ENCODE data around the gene CCBE1. TPM values are rescaled to one million over a fixed set of nuclear protein-coding genes. Genes with fewer than 3 reads are reported as not detected.

The CCBE1 gene
- total RNA-seq, 2 experiments from 2014 or later = not detected

- Mint-ChIP-seq H3K9me3 (no peaks in the 10 kb centered on the region), H3K36me3 (ENCODE audit: low read depth) (no peaks in the 10 kb centered on the region), H3K4me1 (ENCODE audit: low read depth) (no peaks in the 10 kb centered on the region), H3K27me3 (ENCODE audit: low read depth) (peaks cover 3% of the 10 kb centered on the region), H3K27ac (no peak overlapping the region), H3K4me3 (no peak overlapping the region)
- intact Hi-C loops (cut with micrococcal nuclease) = loop anchor here (10.0 kb wide), 1 partner anchor 531 kb away; no protein-coding TSS in a partner anchor
- DNase-seq = no peak
- CTCF ChIA-PET = interaction anchor here (0.6 kb wide), 1 partner anchor 220 kb away, joined by 3 read pairs; no protein-coding TSS in a partner anchor
Measured at GRCh38 chr18:59453468-59453961, 243.7 kb downstream of the CCBE1 start.

DNA sequence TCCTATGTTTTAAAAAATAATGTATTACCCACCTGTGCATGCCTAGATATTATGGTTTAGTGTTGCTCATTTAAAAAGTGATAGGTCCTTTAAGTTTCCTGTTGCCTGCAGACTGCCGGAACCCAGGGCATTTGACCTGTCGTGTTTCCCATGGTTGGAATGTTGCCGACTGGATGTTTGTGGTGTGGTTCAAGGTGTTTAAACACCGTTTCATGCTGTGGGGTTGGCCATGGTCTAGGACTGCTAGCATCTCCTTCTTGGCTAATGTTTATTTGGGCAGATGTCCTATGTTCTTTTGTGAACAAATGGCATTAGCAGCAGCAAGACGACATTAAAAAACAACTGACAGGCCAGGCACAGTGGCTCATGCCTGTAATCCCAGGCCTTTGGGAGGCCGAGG lies 245.3 kb downstream of the CCBE1 start:
- H3K4me3 Mint-ChIP-seq = no peak overlapping the region
- peaks cover 1% of the 10 kb centered on the region for H3K9me3 Mint-ChIP-seq
- H3K4me1 Mint-ChIP-seq (ENCODE audit: low read depth) = no peaks in the 10 kb centered on the region
- H3K27ac Mint-ChIP-seq = no peak overlapping the region
- intact Hi-C loops (cut with micrococcal nuclease) = loop anchor here (10.0 kb wide), 1 partner anchor 533 kb away; no protein-coding TSS in a partner anchor
- DNase-seq = no peak
- no peaks in the 10 kb centered on the region for H3K36me3 Mint-ChIP-seq (ENCODE audit: low read depth)
- CTCF ChIA-PET = no interaction called here
- no peaks in the 10 kb centered on the region for H3K27me3 Mint-ChIP-seq (ENCODE audit: low read depth)

- peaks cover 1% of the 10 kb centered on the region for H3K9me3 Mint-ChIP-seq
- CTCF ChIA-PET = no interaction called here
Measured at GRCh38 chr18:59451073-59451472, 246.2 kb downstream of the CCBE1 start.

GRCh38 chr18:59448546-59448945 lies 248.7 kb downstream of the CCBE1 start:
- no peaks in the 10 kb centered on the region for H3K36me3 Mint-ChIP-seq (ENCODE audit: low read depth)
- H3K27me3 Mint-ChIP-seq (ENCODE audit: low read depth) = peaks cover 3% of the 10 kb centered on the region
- CTCF ChIA-PET = interaction anchor here (3.1 kb wide), 1 partner anchor 11 kb away, joined by 16 read pairs; no protein-coding TSS in a partner anchor
- H3K27ac Mint-ChIP-seq = no peak overlapping the region
- DNase-seq = no peak
- intact Hi-C loops (cut with micrococcal nuclease) = no loop called here
- peaks cover 1% of the 10 kb centered on the region for H3K9me3 Mint-ChIP-seq
- no peak overlapping the region for H3K4me3 Mint-ChIP-seq
- no peaks in the 10 kb centered on the region for H3K4me1 Mint-ChIP-seq (ENCODE audit: low read depth)

More at GRCh38 chr18:59451073-59451472, 246.2 kb downstream of the CCBE1 start:
- no peak overlapping the region for H3K27ac Mint-ChIP-seq
- H3K27me3 Mint-ChIP-seq (ENCODE audit: low read depth) = no peaks in the 10 kb centered on the region
- intact Hi-C loops (cut with micrococcal nuclease) = loop anchor here (10.0 kb wide), 1 partner anchor 534 kb away; no protein-coding TSS in a partner anchor
- no peaks in the 10 kb centered on the region for H3K4me1 Mint-ChIP-seq (ENCODE audit: low read depth)
- H3K36me3 Mint-ChIP-seq (ENCODE audit: low read depth) = no peaks in the 10 kb centered on the region
- H3K4me3 Mint-ChIP-seq = no peak overlapping the region
- DNase-seq = no peak

DNA sequence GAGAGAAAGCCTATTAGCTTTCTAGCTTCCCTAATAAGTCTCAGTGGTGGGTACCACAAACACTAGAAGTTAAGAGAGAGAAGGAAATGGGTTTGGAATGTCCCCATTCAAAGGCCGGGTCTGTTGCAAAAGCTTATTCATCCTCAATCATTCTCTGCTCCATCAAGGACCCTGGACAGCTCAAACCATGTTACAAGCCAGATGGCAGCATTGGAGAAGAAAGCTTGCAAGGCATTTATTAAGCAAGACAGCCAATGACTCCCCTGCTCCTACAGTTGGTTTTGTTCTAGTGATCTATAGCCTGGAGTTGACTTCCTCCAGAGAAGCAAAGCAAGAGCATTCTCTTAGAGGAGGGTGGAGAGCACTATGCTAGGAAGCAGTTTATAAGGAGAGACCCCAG lies 251.2 kb downstream of the CCBE1 start:
- Mint-ChIP-seq H3K27ac (no peak overlapping the region), H3K9me3 (peaks cover 1% of the 10 kb centered on the region), H3K4me3 (no peak overlapping the region), H3K36me3 (ENCODE audit: low read depth) (no peaks in the 10 kb centered on the region), H3K4me1 (ENCODE audit: low read depth) (no peaks in the 10 kb centered on the region), H3K27me3 (ENCODE audit: low read depth) (peaks cover 3% of the 10 kb centered on the region)
- DNase-seq = no peak
- CTCF ChIA-PET = interaction anchor here (3.1 kb wide), 1 partner anchor 13 kb away, joined by 16 read pairs; no protein-coding TSS in a partner anchor
- intact Hi-C loops (cut with micrococcal nuclease) = no loop called here

DNA sequence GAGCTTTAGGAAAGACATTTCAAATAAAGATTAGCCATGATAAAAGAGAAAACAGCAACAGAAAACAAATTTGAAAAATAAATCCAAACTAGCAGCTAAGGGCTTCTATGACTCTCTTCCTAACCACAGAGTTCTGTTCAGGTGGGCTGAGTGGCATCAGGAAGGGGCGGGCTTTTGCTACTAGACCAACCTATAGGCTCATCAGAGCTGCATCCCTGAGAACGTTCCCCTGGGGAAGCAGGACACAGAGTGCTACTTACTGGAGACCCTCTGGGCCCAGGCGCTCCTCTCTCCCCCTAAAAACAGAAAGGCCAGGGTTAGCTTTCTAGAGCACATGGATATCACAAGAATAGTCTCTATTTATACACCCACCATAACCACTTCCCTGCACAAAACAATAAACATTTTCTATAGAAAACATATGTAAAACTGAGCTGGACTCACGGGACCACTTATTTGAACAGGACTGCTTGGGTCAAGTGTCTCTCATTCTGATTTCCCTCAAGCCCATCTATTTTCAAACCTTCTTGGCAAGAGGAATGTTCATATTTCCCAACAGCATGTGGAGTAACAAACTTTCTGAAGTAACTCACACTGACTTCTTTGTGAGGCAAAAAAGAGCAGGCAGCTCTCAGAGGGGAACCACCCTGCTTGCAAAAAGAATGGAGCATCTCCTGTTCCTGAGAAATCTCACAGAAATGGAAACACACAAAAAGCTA lies 259.2 kb downstream of the CCBE1 start:
- no peaks in the 10 kb centered on the region for H3K27me3 Mint-ChIP-seq (ENCODE audit: low read depth)
- no peaks in the 10 kb centered on the region for H3K4me1 Mint-ChIP-seq (ENCODE audit: low read depth)
- H3K27ac Mint-ChIP-seq = no peak overlapping the region
- CTCF ChIA-PET = interaction anchor here (1.5 kb wide), 1 partner anchor 35 kb away, joined by 3 read pairs; no protein-coding TSS in a partner anchor
- intact Hi-C loops (cut with micrococcal nuclease) = no loop called here
- H3K36me3 Mint-ChIP-seq (ENCODE audit: low read depth) = no peaks in the 10 kb centered on the region
- no peak for DNase-seq
- H3K4me3 Mint-ChIP-seq = no peak overlapping the region
- no peaks in the 10 kb centered on the region for H3K9me3 Mint-ChIP-seq

- H3K36me3 Mint-ChIP-seq (ENCODE audit: low read depth) = no peaks in the 10 kb centered on the region
- CTCF ChIA-PET = interaction anchor here (0.7 kb wide), 1 partner anchor 336 kb away, joined by 3 read pairs; no protein-coding TSS in a partner anchor
- H3K4me1 Mint-ChIP-seq (ENCODE audit: low read depth) = no peaks in the 10 kb centered on the region
- H3K27ac Mint-ChIP-seq = no peak overlapping the region
- no peaks in the 10 kb centered on the region for H3K27me3 Mint-ChIP-seq (ENCODE audit: low read depth)
- no peak overlapping the region for H3K4me3 Mint-ChIP-seq
- intact Hi-C loops (cut with micrococcal nuclease) = no loop called here
- DNase-seq = no peak
- H3K9me3 Mint-ChIP-seq = no peaks in the 10 kb centered on the region
Measured at GRCh38 chr18:59432803-59433597, 264.2 kb downstream of the CCBE1 start.

DNA sequence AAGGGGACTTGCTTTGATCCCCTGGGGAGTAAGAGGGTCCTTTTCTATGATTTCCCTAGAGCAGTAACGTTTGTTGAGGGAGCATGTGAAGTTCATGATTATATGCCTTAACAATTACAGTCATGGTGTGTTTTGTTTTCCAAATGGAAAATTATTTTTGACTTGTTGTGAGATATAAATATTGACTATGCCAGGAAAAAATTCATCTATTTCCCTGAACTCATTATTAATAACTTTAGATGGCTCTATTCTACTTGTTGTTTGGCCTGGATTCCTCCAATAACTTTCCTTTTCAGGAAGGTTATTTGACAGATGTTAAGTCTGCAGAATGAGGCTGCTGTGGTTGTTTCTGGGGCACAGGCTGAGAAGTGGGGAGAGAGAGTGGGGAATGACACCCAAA lies 266.1 kb downstream of the CCBE1 start:
- CTCF ChIA-PET = interaction anchor here (0.6 to 1.0 kb wide), 3 partner anchors 12 to 123 kb away, joined by 3 to 4 read pairs (median 3); no protein-coding TSS in a partner anchor
- no peak for DNase-seq
- H3K4me1 Mint-ChIP-seq (ENCODE audit: low read depth) = no peaks in the 10 kb centered on the region
- no peak overlapping the region for H3K27ac Mint-ChIP-seq
- intact Hi-C loops (cut with micrococcal nuclease) = no loop called here
- no peaks in the 10 kb centered on the region for H3K27me3 Mint-ChIP-seq (ENCODE audit: low read depth)
- no peak overlapping the region for H3K4me3 Mint-ChIP-seq
- no peaks in the 10 kb centered on the region for H3K36me3 Mint-ChIP-seq (ENCODE audit: low read depth)
- H3K9me3 Mint-ChIP-seq = no peaks in the 10 kb centered on the region

DNA sequence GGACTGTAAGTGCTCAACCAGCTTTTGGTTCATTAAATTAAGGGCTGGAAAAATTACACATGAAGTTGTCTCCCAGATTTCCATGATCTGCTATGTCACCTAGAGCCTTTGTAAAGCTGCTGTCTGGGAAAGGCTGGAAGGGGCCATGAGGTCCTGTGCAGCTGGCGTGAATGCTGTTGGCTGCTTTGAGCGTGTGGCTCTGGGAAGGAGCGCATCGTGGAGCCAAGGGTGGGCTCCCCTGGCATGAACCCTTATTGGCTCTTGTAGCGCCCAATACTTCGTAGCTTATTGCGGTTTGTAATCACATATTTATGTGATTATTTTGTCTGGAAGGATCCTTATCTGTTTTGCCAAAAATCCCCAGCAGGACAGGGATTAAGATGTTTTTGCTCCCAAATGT lies 267.6 kb downstream of the CCBE1 start:
- no peaks in the 10 kb centered on the region for H3K36me3 Mint-ChIP-seq (ENCODE audit: low read depth)
- no peak for DNase-seq
- H3K4me1 Mint-ChIP-seq (ENCODE audit: low read depth) = no peaks in the 10 kb centered on the region
- CTCF ChIA-PET = interaction anchor here (0.5 to 1.0 kb wide), 2 partner anchors 28 to 181 kb away, joined by 5 to 6 read pairs; no protein-coding TSS in a partner anchor
- H3K27me3 Mint-ChIP-seq (ENCODE audit: low read depth) = no peaks in the 10 kb centered on the region
- H3K27ac Mint-ChIP-seq = no peak overlapping the region
- H3K9me3 Mint-ChIP-seq = no peaks in the 10 kb centered on the region
- no peak overlapping the region for H3K4me3 Mint-ChIP-seq
- intact Hi-C loops (cut with micrococcal nuclease) = no loop called here

DNA sequence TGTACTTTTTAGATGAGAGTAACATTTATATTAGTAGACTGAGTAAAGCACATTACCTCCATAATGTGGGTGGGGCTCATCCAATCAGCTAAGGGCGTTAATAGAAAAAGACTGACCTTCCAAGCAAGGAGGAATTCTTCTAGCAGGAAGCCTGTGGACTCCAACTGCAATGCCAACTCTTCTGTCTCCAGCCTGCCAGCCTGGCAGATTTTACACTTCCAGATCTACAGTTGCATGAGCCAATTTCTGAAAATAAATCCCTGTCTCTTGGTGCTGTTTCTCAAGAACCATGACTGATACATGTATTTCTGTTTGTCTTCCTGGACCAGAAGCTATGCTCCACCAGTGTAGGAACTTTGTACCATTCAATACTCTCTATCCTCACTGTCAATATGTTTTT lies 269.2 kb downstream of the CCBE1 start:
- Mint-ChIP-seq H3K9me3 (no peaks in the 10 kb centered on the region), H3K4me1 (ENCODE audit: low read depth) (no peaks in the 10 kb centered on the region), H3K27me3 (ENCODE audit: low read depth) (no peaks in the 10 kb centered on the region), H3K36me3 (ENCODE audit: low read depth) (no peaks in the 10 kb centered on the region), H3K4me3 (no peak overlapping the region), H3K27ac (no peak overlapping the region)
- CTCF ChIA-PET = no interaction called here
- DNase-seq = no peak
- intact Hi-C loops (cut with micrococcal nuclease) = no loop called here

DNA sequence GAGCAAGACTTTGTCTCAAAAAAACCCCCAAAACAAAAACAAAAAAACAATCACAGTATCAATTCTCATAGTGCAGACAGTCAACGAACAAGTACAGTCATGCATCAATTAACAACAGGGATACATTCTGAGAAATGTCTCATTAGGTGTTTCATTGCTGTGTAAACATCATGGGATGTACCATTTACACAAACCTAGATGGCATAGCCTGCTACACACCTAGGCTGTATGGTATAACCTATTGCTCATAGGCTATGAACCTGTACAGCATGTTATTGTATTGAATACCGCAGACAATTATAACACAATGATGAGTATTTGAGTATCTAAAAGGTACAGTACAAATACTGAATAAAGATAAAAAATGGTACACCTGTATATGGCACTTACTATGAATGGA lies 270.4 kb downstream of the CCBE1 start:
- DNase-seq = no peak
- CTCF ChIA-PET = no interaction called here
- H3K27me3 Mint-ChIP-seq (ENCODE audit: low read depth) = no peaks in the 10 kb centered on the region
- intact Hi-C loops (cut with micrococcal nuclease) = no loop called here
- no peaks in the 10 kb centered on the region for H3K4me1 Mint-ChIP-seq (ENCODE audit: low read depth)
- H3K36me3 Mint-ChIP-seq (ENCODE audit: low read depth) = no peaks in the 10 kb centered on the region
- H3K27ac Mint-ChIP-seq = no peak overlapping the region
- no peaks in the 10 kb centered on the region for H3K9me3 Mint-ChIP-seq
- no peak overlapping the region for H3K4me3 Mint-ChIP-seq

GRCh38 chr18:59423259-59423658 lies 274.0 kb downstream of the CCBE1 start:
- CTCF ChIA-PET = interaction anchor here (0.6 kb wide), 2 partner anchors 89 to 409 kb away, joined by 3 read pairs; no protein-coding TSS in a partner anchor
- Mint-ChIP-seq H3K4me1 (ENCODE audit: low read depth) (no peaks in the 10 kb centered on the region), H3K27ac (no peak overlapping the region), H3K9me3 (no peaks in the 10 kb centered on the region), H3K27me3 (ENCODE audit: low read depth) (peaks cover 6% of the 10 kb centered on the region), H3K4me3 (no peak overlapping the region), H3K36me3 (ENCODE audit: low read depth) (no peaks in the 10 kb centered on the region)
- intact Hi-C loops (cut with micrococcal nuclease) = no loop called here
- no peak for DNase-seq

All from activated naive CD4-positive, alpha-beta T cell treated with anti-CD3 and anti-CD28 coated beads for 36 hours (primary cell).